Heart left ventricle (tissue), 16 donors: ENCODE measurements around the gene RACGAP1. TPM values are rescaled to one million over a fixed set of nuclear protein-coding genes. Genes with fewer than 3 reads are reported as not detected.
"Not testable (repeated sequence)": the region's sequence is repeated elsewhere in the genome, so short reads cannot be mapped to it uniquely, and the experiment has no call there.

ENCODE experiments used
- ATAC-seq, 4 donors: fragments of 200-7000 bp; cut with Tn5 transposase; one replicate each; pipeline ENCODE4 v1.9.1; 2020 to 2022; ENCODE audit warnings: moderate library complexity in 4 of 4, mild to moderate bottlenecking in 3 of 4, moderate number of reproducible peaks in 1 of 4
- DNase-seq, 5 donors: peaks; one replicate each; pipeline ENCODE4 v3.0.0-alpha.2; 2020
- H3K27ac ChIP-seq, 12 donors: fragments of 200-600 bp; sonication (generic) in 4 of 12; one replicate each; pipeline versions ENCODE4 v1.5.0 to v1.8.0; 2016 to 2022; ENCODE audit warnings: mild to moderate bottlenecking in 2 of 12
- H3K27me3 ChIP-seq, 9 donors: fragments of 200-600 bp; sonication (generic) in 2 of 9; one replicate each; pipeline versions ENCODE4 v1.5.1 to v1.8.0; 2016 to 2022; ENCODE audit warnings: mild to moderate bottlenecking in 3 of 9
- H3K36me3 ChIP-seq, 9 donors: fragments of 200-600 bp; sonication (generic) in 2 of 9; one replicate each; pipeline versions ENCODE4 v1.5.0 to v1.8.0; 2018 to 2022; ENCODE audit warnings: mild to moderate bottlenecking in 2 of 9
- H3K4me1 ChIP-seq, 12 donors: fragments of 200-600 bp; sonication (generic) in 4 of 12; one replicate each; pipeline versions ENCODE4 v1.5.0 to v1.8.0; 2016 to 2022; ENCODE audit warnings: mild to moderate bottlenecking in 3 of 12
- H3K4me3 ChIP-seq, 12 donors: fragments of 200-600 bp; sonication (generic) in 4 of 12; one replicate each; pipeline versions ENCODE4 v1.5.0 to v1.8.0; 2017 to 2022; ENCODE audit warnings: mild to moderate bottlenecking in 9 of 12, moderate library complexity in 4 of 12
- H3K9me3 ChIP-seq, 12 donors: fragments of 200-600 bp; sonication (generic) in 4 of 12; one replicate each; pipeline versions ENCODE4 v1.5.0 to v1.8.0; 2016 to 2022; ENCODE audit warnings: mild to moderate bottlenecking in 1 of 12
- CTCF ChIP-seq, 12 donors: fragments of 200-600 bp; sonication (generic) in 4 of 12; IDR thresholded peaks; one replicate each; pipeline versions ENCODE4 v1.5.0 to v1.8.0; 2018 to 2022; ENCODE audit warnings: antibody characterized with exemption in 12 of 12, mild to moderate bottlenecking in 5 of 12
- POLR2A ChIP-seq, 2 donors: fragments of 450-650 bp; IDR thresholded peaks; one replicate each; pipeline ENCODE4 v1.6.1; 2017; ENCODE audit warnings: antibody characterized with exemption in 2 of 2, mild to moderate bottlenecking in 2 of 2, moderate library complexity in 2 of 2
- WGBS, 4 donors: extraction: QIAGEN DNeasy Blood & Tissue Kit in 2 of 4; methylation state at CpG; one replicate each; pipeline versions ENCODE4 v1.1.5 to v1.1.7; 2013 to 2018; 5-methylcytosine and 5-hydroxymethylcytosine counted together
- intact Hi-C, 10 donors: fragments of 100-400 bp; cut with DNase I; formaldehyde crosslinking; loops; one replicate each; pipeline versions ENCODE4 v1.11.1 to v1.14.2; 2022
- polyA plus RNA-seq, 2 donors: library from polyadenylated mRNA; stranded (reverse); fragments of 200-250 nt; gene quantifications; one replicate each; pipeline ENCODE4 v1.2.3, GENCODE V29; 2013
- total RNA-seq, 9 donors: library from RNA; depleted of rRNA in 2 of 9; stranded (reverse); fragments of >200 nt in 2 of 9; fragmentation: NEBNext Ultra II Directional in 3 of 9; extraction: Animal tissue kit (Norgen Biotek cat#: 25700) in 3 of 9; gene quantifications; one replicate each; pipeline versions ENCODE4 v1.1.0 to v1.2.4, GENCODE V29; 2016 to 2023
- donor health status: ischemic (EF 13 %, LVEDD 7.1; RV severe dilation, severe dysfunction).
- donor health status: healthy with polysubstance abuse.
- donor health status: DM: no; HTN: yes; CAD: no.
- donor health status: DM: no; HTN: no; CAD: no.
- donor health status: ischemic (EF 25% LVEDD 6.9; RV normal size, moderate dysfunction).
- donor health status: ischemic (EF 25% LVEDD 5.7; RV mildly dilated, moderate dysfunction).
- donor health status: healthy.
- donor health status: DM: yes; HTN: yes; CAD: no.
- donor health status: ischemic (EF 35%, LVEDD 5.7; RV mildly dilated, moderate dysfunction).
- donor health status: nonischemic (EF 11% LVEDD 7.7; RV severe dilation, severe dysfunction).
- donor health status: DM: yes; HTN: yes; CAD: no.
- donor health status: PGD.
- donor health status: ischemic (EF 29% LVEDD 5.4; RV normal size, mild dysfunction).
- donor health status: nonischemic (EF 23%, LVEDD 6.1; RV moderate dilation, normal function).

RACGAP1 gene
- total and polyA plus RNA-seq, 11 donors, result 0.91 to 17.8 (median 5.2) TPM

DNA sequence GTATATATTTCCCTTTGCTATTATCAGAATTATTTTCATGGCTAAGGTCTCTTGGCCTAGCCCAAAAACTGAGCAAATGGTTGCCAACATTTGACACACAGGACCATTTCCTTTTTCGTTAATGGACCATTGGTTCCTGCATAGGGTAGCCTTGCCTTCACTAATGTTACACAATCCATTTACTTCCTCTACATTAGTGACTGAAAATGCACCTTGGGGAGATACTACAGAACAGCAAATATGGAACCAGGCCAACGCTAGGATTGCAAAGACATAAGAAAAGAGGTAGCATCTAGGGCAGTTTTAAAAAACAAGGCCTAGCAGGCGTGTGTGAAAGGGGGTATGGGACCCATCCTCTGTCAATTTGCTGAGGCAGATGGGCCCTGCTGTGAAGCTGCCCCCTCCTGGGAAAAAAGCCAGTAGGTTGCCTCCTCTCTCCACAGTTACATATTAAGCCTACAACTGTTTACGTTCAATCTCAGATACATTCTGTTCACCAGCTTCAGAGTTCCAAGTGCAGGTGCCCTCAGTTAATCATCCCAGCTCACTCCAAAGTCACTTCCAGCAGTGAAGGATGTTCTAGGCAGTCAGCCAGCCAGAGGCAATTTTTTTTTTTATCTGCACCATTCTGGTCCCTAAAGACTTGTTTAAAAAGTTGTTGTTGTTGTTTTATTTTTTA is 37.5 kb downstream of the RACGAP1 start:
- TF ChIP-seq POLR2A (IDR thresholded peaks at IDR 0.05) (no peak), CTCF (IDR thresholded peaks at IDR 0.05) (no peak)
- intact Hi-C loops, result no loop called here
- Histone ChIP-seq H3K27ac (peak overlapping the region in 2 of 12 donors; percentile 50 to 54), H3K27me3 (no peaks in the 10 kb centered on the region), H3K36me3 (peaks cover 0 to 23% (median 9%) of the 10 kb centered on the region in 9 donors), H3K9me3 (no peaks in the 10 kb centered on the region), H3K4me1 (peaks cover 0 to 36% (median 12%) of the 10 kb centered on the region in 12 donors), H3K4me3 (no peak overlapping the region)
- peak in 1 of 4 donors; percentile 59 for ATAC-seq
- DNase-seq, result no peak
- WGBS, 4 donors, result 77 to 82% (median 78%) methylated on average over 4 of the region's 4 CpGs

DNA sequence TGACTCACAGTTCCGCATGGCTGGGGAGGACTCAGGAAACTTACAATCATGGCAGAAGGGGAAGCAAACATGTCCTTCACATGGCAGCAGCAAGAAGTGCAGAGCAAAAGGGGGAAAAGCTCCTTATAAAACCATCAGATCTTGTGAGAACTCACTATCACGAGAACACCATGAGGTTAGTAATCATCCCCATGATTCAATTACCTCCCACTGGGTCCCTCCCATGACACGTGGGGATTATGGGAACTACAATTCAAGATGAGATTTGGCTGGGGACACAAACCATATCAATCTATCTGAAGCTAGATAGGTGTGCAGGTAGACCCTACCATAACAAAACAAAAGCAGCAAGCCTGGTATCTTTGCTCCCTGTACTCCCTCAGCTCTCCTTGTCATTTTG is 38.8 kb downstream of the RACGAP1 start:
- H3K4me3 ChIP-seq, ATAC-seq, intact Hi-C loops, H3K27ac ChIP-seq, DNase-seq, H3K9me3 ChIP-seq, H3K27me3 ChIP-seq: not testable (repeated sequence)
- 87 to 97% (median 95%) methylated on average over 3 of the region's 3 CpGs for WGBS, 4 donors
- H3K36me3 ChIP-seq, result peaks cover 0 to 11% (median 5%) of the 10 kb centered on the region in 9 donors
- peaks cover 0 to 46% (median 12%) of the 10 kb centered on the region in 12 donors for H3K4me1 ChIP-seq

DNA sequence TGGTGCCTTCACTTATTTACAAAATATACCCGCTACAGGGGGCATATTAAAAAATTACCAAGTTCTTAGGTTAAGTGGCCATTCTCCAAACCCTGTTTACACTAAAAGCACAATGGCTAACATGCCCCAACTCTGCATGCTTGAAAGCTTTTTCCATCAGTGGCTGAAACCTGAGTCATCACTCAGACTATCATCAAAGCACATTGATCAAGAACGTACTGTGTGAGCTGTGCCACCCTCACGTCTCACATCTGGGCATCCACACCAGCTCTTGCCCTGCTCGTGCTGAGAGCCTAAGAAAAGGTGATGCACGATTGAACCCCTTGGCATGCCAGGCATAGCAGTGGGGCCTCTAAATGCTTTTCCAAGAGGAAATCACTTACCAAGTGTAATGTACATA is 39.3 kb downstream of the RACGAP1 start:
- Histone ChIP-seq H3K9me3 (no peaks in the 10 kb centered on the region), H3K27me3 (no peaks in the 10 kb centered on the region), H3K36me3 (peaks cover 0 to 10% (median 5%) of the 10 kb centered on the region in 9 donors), H3K4me1 (peaks cover 0 to 46% (median 12%) of the 10 kb centered on the region in 12 donors), H3K4me3 (no peak overlapping the region), H3K27ac (no peak overlapping the region)
- intact Hi-C loops, result no loop called here
- no peak for TF ChIP-seq POLR2A (IDR thresholded peaks at IDR 0.05)
- TF ChIP-seq CTCF (IDR thresholded peaks at IDR 0.05), result no peak
- DNase-seq, result no peak
- 93 to 99% (median 96%) methylated on average over 5 of the region's 5 CpGs for WGBS, 4 donors
- no peak for ATAC-seq

DNA sequence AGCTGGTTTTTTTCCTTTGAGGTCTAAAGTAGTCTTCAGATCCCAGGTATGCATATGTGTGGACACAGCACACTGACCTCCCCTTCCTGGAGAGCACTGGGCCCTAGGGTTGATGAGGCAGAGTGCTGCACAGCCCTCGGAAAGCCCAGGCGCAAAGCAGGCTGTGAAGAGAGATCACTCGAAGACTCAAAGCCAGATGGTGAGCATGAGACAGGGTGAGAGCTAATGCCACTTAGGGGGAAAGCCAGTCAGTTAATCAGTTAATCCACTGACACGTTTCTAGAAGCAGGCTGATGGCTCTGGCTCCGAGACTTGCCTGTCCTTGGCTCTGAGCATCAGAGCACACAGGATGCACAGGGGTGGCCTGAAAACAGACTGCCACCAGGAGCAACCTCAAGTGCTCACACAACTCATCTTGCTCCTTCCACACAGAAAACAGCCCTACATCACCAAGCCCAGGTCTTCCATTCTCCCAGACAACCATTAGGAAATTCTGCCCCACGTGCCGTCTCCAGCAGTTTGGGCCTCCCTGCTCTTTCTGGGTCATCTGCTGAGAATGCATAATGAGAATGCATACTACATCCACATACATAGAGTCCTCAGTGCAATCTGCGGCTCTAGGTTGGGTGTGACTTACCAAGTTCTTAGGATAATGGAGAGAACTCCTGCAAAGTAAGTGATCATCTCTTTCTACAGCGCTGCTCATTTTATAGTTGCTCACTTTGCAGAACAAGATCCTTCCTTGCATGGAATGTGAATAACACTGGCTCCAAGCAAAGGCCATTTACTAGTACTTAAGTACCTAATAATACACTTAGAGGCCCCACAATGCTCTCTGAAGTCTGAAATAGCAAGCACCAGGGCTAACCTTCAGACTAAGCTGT is 40.6 kb downstream of the RACGAP1 start:
- Histone ChIP-seq H3K4me1 (peaks cover 0 to 41% (median 12%) of the 10 kb centered on the region in 12 donors), H3K27ac (peak overlapping the region in 5 of 12 donors; percentile 2 to 60 (median 32)), H3K9me3 (no peaks in the 10 kb centered on the region), H3K4me3 (no peak overlapping the region), H3K36me3 (peaks cover 0 to 3% (median 0%) of the 10 kb centered on the region in 9 donors), H3K27me3 (no peaks in the 10 kb centered on the region)
- intact Hi-C loops, result no loop called here
- no peak for TF ChIP-seq CTCF (IDR thresholded peaks at IDR 0.05)
- no peak for TF ChIP-seq POLR2A (IDR thresholded peaks at IDR 0.05)
- DNase-seq (no peak), ATAC-seq (no peak)
- 82 to 87% (median 85%) methylated on average over 7 to 9 of the region's 9 CpGs for WGBS, 4 donors
